Brain microvascular endothelial cell (primary cell): Measurements from ENCODE around the gene C17orf75.

ENCODE experiments used
- DNase-seq: peaks from one replicate; pipeline ENCODE4 v3.0.0-alpha.2; 2020
- H3K27ac ChIP-seq: fragments of 250-450 bp; sonication (Bioruptor Pico); 2 replicates; pipeline ENCODE4 v1.5.1; 2020; ENCODE audit warnings: mild to moderate bottlenecking, moderate library complexity
- H3K27me3 ChIP-seq: fragments of 250-450 bp; sonication (Bioruptor Pico); replicated peaks from 2 replicates; pipeline ENCODE4 v1.5.1; 2020; ENCODE audit warnings: mild to moderate bottlenecking
- H3K36me3 ChIP-seq: fragments of 250-450 bp; sonication (Bioruptor Pico); replicated peaks from 2 replicates; pipeline ENCODE4 v1.5.1; 2020; ENCODE audit warnings: mild to moderate bottlenecking
- H3K4me3 ChIP-seq: 2 replicates; pipeline ENCODE4 v1.5.1; 2011; ENCODE audit warnings: low read depth, mild to moderate bottlenecking, control low read depth, low read length, moderate library complexity
- CTCF ChIP-seq: IDR thresholded peaks from 2 replicates; pipeline ENCODE4 v1.5.1; 2011; ENCODE audit warnings: low read depth, mild to moderate bottlenecking, moderate library complexity, low read length, control low read depth, inconsistent platforms; ENCODE audit errors: missing control alignments
- in situ Hi-C: cut with HindIII; loops from 2 replicates; pipeline ENCODE4 v1.10.0; 2017; ENCODE audit warnings: low sequenced_read_pairs, low pct_ligation_motif_present

Gene C17orf75

GRCh38 chr17:32335687-32336086 is 6.3 kb downstream of the C17orf75 start:
- no peak overlapping the region for H3K4me3 ChIP-seq
- H3K36me3 ChIP-seq: peaks cover 4% of the 10 kb centered on the region
- DNase-seq: peak; percentile 47
- no peak overlapping the region for H3K27ac ChIP-seq
- TF ChIP-seq CTCF: no peak
- H3K27me3 ChIP-seq: no peaks in the 10 kb centered on the region
- in situ Hi-C loops: no loop called here

GRCh38 chr17:32335046-32335445 is 6.9 kb downstream of the C17orf75 start:
- H3K27ac ChIP-seq: no peak overlapping the region
- DNase-seq: no peak
- no peak overlapping the region for H3K4me3 ChIP-seq
- in situ Hi-C loops: no loop called here
- peaks cover 4% of the 10 kb centered on the region for H3K36me3 ChIP-seq
- no peak for TF ChIP-seq CTCF
- no peaks in the 10 kb centered on the region for H3K27me3 ChIP-seq

GRCh38 chr17:32333187-32333586 is 8.8 kb downstream of the C17orf75 start:
- no peak for DNase-seq
- in situ Hi-C loops: no loop called here
- no peak for TF ChIP-seq CTCF
- Histone ChIP-seq H3K4me3 (no peak overlapping the region), H3K36me3 (peaks cover 4% of the 10 kb centered on the region), H3K27me3 (no peaks in the 10 kb centered on the region), H3K27ac (no peak overlapping the region)

- DNase-seq: no peak
- no peak for TF ChIP-seq CTCF
- in situ Hi-C loops: no loop called here
- Histone ChIP-seq H3K27ac (no peak overlapping the region), H3K36me3 (peaks cover 4% of the 10 kb centered on the region), H3K4me3 (no peak overlapping the region), H3K27me3 (no peaks in the 10 kb centered on the region)
Measured at GRCh38 chr17:32331243-32332040, 10.5 kb downstream of the C17orf75 start.

GRCh38 chr17:32330147-32330546 is 11.8 kb downstream of the C17orf75 start:
- no peak for DNase-seq
- H3K27me3 ChIP-seq: no peaks in the 10 kb centered on the region
- no peak for TF ChIP-seq CTCF
- H3K4me3 ChIP-seq: no peak overlapping the region
- H3K36me3 ChIP-seq: peaks cover 4% of the 10 kb centered on the region
- in situ Hi-C loops: no loop called here
- no peak overlapping the region for H3K27ac ChIP-seq

- no peak for TF ChIP-seq CTCF
- Histone ChIP-seq H3K27ac (no peak overlapping the region), H3K27me3 (no peaks in the 10 kb centered on the region), H3K4me3 (no peak overlapping the region), H3K36me3 (no peaks in the 10 kb centered on the region)
- in situ Hi-C loops: no loop called here
- DNase-seq: no peak
Measured at GRCh38 chr17:32327911-32328310, 14.1 kb downstream of the C17orf75 start.
